ENCODE measurements around the gene NTRK1.
A peak's percentile ranks its signal among the peaks of the same experiment; 100 is the strongest.
"Not testable (repeated sequence)": the region's sequence is repeated elsewhere in the genome, so short reads cannot be mapped to it uniquely, and the experiment has no call there.

NTRK1 gene

GRCh38 chr1:156926175-156926574 is 65.5 kb downstream of the NTRK1 start:
- TF ChIP-seq GLIS3 (CRISPR knock-in tag; IDR thresholded peaks at IDR 0.05) (no peak), ZNF8 (CRISPR knock-in tag; IDR thresholded peaks at IDR 0.05) (no peak), POU6F1 (CRISPR knock-in tag; IDR thresholded peaks at IDR 0.05; ENCODE audit: borderline replicate concordance, low read depth) (no peak), ISL1 (CRISPR knock-in tag; IDR thresholded peaks at IDR 0.05) (no peak), CREB5 (CRISPR knock-in tag; IDR thresholded peaks at IDR 0.05; ENCODE audit: low read depth) (no peak), ZNF70 (CRISPR knock-in tag; IDR thresholded peaks at IDR 0.05) (no peak), ZFP3 (CRISPR knock-in tag; IDR thresholded peaks at IDR 0.05) (no peak), PATZ1 (CRISPR knock-in tag; IDR thresholded peaks at IDR 0.05; ENCODE audit: borderline replicate concordance) (no peak), CSRNP3 (CRISPR knock-in tag; IDR thresholded peaks at IDR 0.05) (no peak), BACH2 (CRISPR knock-in tag; IDR thresholded peaks at IDR 0.05; ENCODE audit: borderline replicate concordance) (no peak), RARB (CRISPR knock-in tag; IDR thresholded peaks at IDR 0.05) (no peak), SNAI2 (CRISPR knock-in tag; IDR thresholded peaks at IDR 0.05) (no peak), OSR1 (CRISPR knock-in tag; IDR thresholded peaks at IDR 0.05) (no peak), TOX (CRISPR knock-in tag; IDR thresholded peaks at IDR 0.05; ENCODE audit: borderline replicate concordance) (no peak)
- peak; percentile 17 for ATAC-seq

GRCh38 chr1:156926695-156927094 is 66.0 kb downstream of the NTRK1 start:
- not testable (repeated sequence) for ATAC-seq

- TF ChIP-seq SNAI2 (CRISPR knock-in tag; IDR thresholded peaks at IDR 0.05) (no peak), PATZ1 (CRISPR knock-in tag; IDR thresholded peaks at IDR 0.05; ENCODE audit: borderline replicate concordance) (no peak), PPARA (CRISPR knock-in tag; IDR thresholded peaks at IDR 0.05; ENCODE audit: borderline replicate concordance) (no peak), TCF4 (CRISPR knock-in tag; IDR thresholded peaks at IDR 0.05; ENCODE audit: borderline replicate concordance) (no peak), CSDC2 (CRISPR knock-in tag; IDR thresholded peaks at IDR 0.05) (no peak), ZC3H10 (CRISPR knock-in tag; IDR thresholded peaks at IDR 0.05) (no peak), ZFP30 (CRISPR knock-in tag; IDR thresholded peaks at IDR 0.05) (no peak), POU6F1 (CRISPR knock-in tag; IDR thresholded peaks at IDR 0.05; ENCODE audit: borderline replicate concordance, low read depth) (no peak), ISL1 (CRISPR knock-in tag; IDR thresholded peaks at IDR 0.05) (no peak), ZNF8 (CRISPR knock-in tag; IDR thresholded peaks at IDR 0.05) (no peak), CSRNP3 (CRISPR knock-in tag; IDR thresholded peaks at IDR 0.05) (no peak), ZFP3 (CRISPR knock-in tag; IDR thresholded peaks at IDR 0.05) (no peak), ZNF565 (CRISPR knock-in tag; conservative IDR thresholded peaks at IDR 0.05; ENCODE audit: low read depth) (no peak), CREB5 (CRISPR knock-in tag; IDR thresholded peaks at IDR 0.05; ENCODE audit: low read depth) (no peak), GLIS3 (CRISPR knock-in tag; IDR thresholded peaks at IDR 0.05) (no peak), ZNF70 (CRISPR knock-in tag; IDR thresholded peaks at IDR 0.05) (no peak), TOX (CRISPR knock-in tag; IDR thresholded peaks at IDR 0.05; ENCODE audit: borderline replicate concordance) (no peak), ARNTL (CRISPR knock-in tag; IDR thresholded peaks at IDR 0.05; ENCODE audit: borderline replicate concordance, low read depth) (no peak), OSR1 (CRISPR knock-in tag; IDR thresholded peaks at IDR 0.05) (no peak), BACH2 (CRISPR knock-in tag; IDR thresholded peaks at IDR 0.05; ENCODE audit: borderline replicate concordance) (no peak)
- peak; percentile 93 for ATAC-seq
Observed at GRCh38 chr1:156927215-156928042, 66.8 kb downstream of the NTRK1 start.

All from SK-N-SH treated with all-trans-retinoic acid at 6 μM for 48 hours (cell line).